HCT116 (cell line): ENCODE data around the gene RUFY4. TPM values are rescaled to one million over a fixed set of nuclear protein-coding genes. Genes with fewer than 3 reads are reported as not detected.

Experiments used
- ATAC-seq: fragments of 200-7000 bp; cut with Tn5 transposase; 2 replicates; pipeline ENCODE4 v1.9.1; 2020; ENCODE audit warnings: mild to moderate bottlenecking, moderate library complexity
- BruUV-seq: library from RNA; stranded (reverse); fragments of 400-500 nt; replicated peaks from 2 replicates; lab custom pipeline; 2021; lab: Mats Ljungman, UMichigan
- CTCF ChIA-PET: fragments of 300-600 bp; sonication (Branson Sonifier 250); formaldehyde crosslinking; loops from one replicate; lab custom pipeline; 2021; ENCODE audit warnings: antibody characterized with exemption; lab: Charles Lee
- POLR2A ChIA-PET: fragments of 300-600, 350-600 bp; sonication (Branson Sonifier 250); formaldehyde crosslinking; loops from one replicate; lab custom pipeline; 2021; ENCODE audit warnings: antibody characterized with exemption; lab: Charles Lee
- RAD21 ChIA-PET, 2 experiments: fragments of 300-600 bp; sonication (Branson Sonifier 250); formaldehyde crosslinking; loops; one replicate each; lab custom pipeline; 2023; ENCODE audit warnings: low total read pairs in 2 of 2; ENCODE audit not compliant: uncharacterized antibody in 2 of 2, unreplicated experiment in 2 of 2, low non-redundant PET in 1 of 2; lab: Charles Lee
- DNase-seq: peaks from one replicate; pipeline ENCODE4 v3.0.0-alpha.2; 2010; ENCODE audit warnings: low read depth, low spot score
- H2AFZ ChIP-seq: fragments of 200-600 bp; shearing (Covaris generic), sonication (generic); 2 replicates; pipeline ENCODE4 v1.6.1; 2017; ENCODE audit warnings: low read depth, mixed run types, mixed read lengths, antibody characterized with exemption, low read length; ENCODE audit not compliant: poor library complexity, severe bottlenecking
- H3K27ac ChIP-seq: 2 replicates; pipeline ENCODE4 v1.5.1; 2012; ENCODE audit warnings: low read depth, low read length
- H3K27me3 ChIP-seq: fragments of 200-600 bp; sonication (generic); 2 replicates; pipeline ENCODE4 v1.6.1; 2016; ENCODE audit warnings: mixed run types, low read length, mixed read lengths; ENCODE audit not compliant: insufficient read depth
- H3K36me3 ChIP-seq, 2 experiments: fragments of 200-500 bp in 1 of 2; fragments of 200-600 bp in 1 of 2; sonication (Bioruptor generic) in 1 of 2; sonication (generic) in 1 of 2; 2 replicates each; pipeline versions ENCODE4 v1.5.1 to v1.6.1; 2014 to 2016; ENCODE audit warnings: low read length in 2 of 2, inconsistent platforms in 1 of 2, mixed read lengths in 1 of 2, mixed run types in 1 of 2; ENCODE audit not compliant: insufficient read depth in 2 of 2, control insufficient read depth in 1 of 2
- H3K4me1 ChIP-seq, 2 experiments: fragments of 200-600 bp in 1 of 2; sonication (generic) in 1 of 2; 2 replicates each; pipeline versions ENCODE4 v1.5.1 to v1.6.1; 2012 to 2017; ENCODE audit warnings: low read length in 2 of 2, inconsistent platforms in 1 of 2, mild to moderate bottlenecking in 1 of 2, mixed read lengths in 1 of 2, mixed run types in 1 of 2, moderate library complexity in 1 of 2; ENCODE audit not compliant: insufficient read depth in 2 of 2, control insufficient read depth in 1 of 2
- H3K4me2 ChIP-seq: fragments of 200-600 bp; sonication (generic); 2 replicates; pipeline ENCODE4 v1.6.1; 2017; ENCODE audit warnings: mixed run types, low read length, mixed read lengths
- H3K4me3 ChIP-seq, 2 experiments: fragments of 200-600 bp in 1 of 2; sonication (generic) in 1 of 2; replicated peaks in 1 of 2; 2 replicates each; pipeline ENCODE4 v1.5.1; 2011 to 2016; ENCODE audit warnings: low read length in 2 of 2, control low read depth in 1 of 2, low read depth in 1 of 2, mild to moderate bottlenecking in 1 of 2, mixed read lengths in 1 of 2, mixed run types in 1 of 2
- H3K79me2 ChIP-seq: fragments of 200-600 bp; sonication (generic); 2 replicates; pipeline ENCODE4 v1.6.1; 2017; ENCODE audit warnings: mild to moderate bottlenecking, mixed run types, low read length, moderate library complexity, mixed read lengths; ENCODE audit not compliant: insufficient read depth
- H3K9ac ChIP-seq: fragments of 200-600 bp; sonication (generic); 2 replicates; pipeline ENCODE4 v1.6.1; 2016; ENCODE audit warnings: low read length, mixed read lengths
- H3K9me2 ChIP-seq: fragments of 200-600 bp; sonication (generic), shearing (Covaris generic); 2 replicates; pipeline ENCODE4 v1.6.1; 2017; ENCODE audit warnings: mixed run types, mild to moderate bottlenecking, moderate library complexity; ENCODE audit not compliant: insufficient read depth
- H3K9me3 ChIP-seq, 2 experiments: fragments of 200-500 bp in 1 of 2; fragments of 200-600 bp in 1 of 2; sonication (Bioruptor generic) in 1 of 2; sonication (generic) in 1 of 2; 2 replicates each; pipeline ENCODE4 v1.6.1; 2014 to 2017; ENCODE audit warnings: low read length in 2 of 2, mixed read lengths in 2 of 2, inconsistent platforms in 1 of 2, low read depth in 1 of 2, mild to moderate bottlenecking in 1 of 2, mixed run types in 1 of 2, moderate library complexity in 1 of 2; ENCODE audit not compliant: control insufficient read depth in 1 of 2, insufficient read depth in 1 of 2
- H4K20me1 ChIP-seq: fragments of 200-600 bp; sonication (generic), shearing (Covaris generic); 2 replicates; pipeline ENCODE4 v1.6.1; 2017; ENCODE audit warnings: mixed run types, mild to moderate bottlenecking, moderate library complexity; ENCODE audit not compliant: insufficient read depth
- ATF3 ChIP-seq: IDR thresholded peaks from 2 replicates; pipeline ENCODE4 v1.6.1; 2012
- CBX3 ChIP-seq: IDR thresholded peaks from 2 replicates; pipeline ENCODE4 v1.6.1; 2012; ENCODE audit warnings: low read depth
- CEBPB ChIP-seq: IDR thresholded peaks from 2 replicates; pipeline ENCODE4 v1.6.1; 2012; ENCODE audit warnings: low read depth
- ELF1 ChIP-seq: IDR thresholded peaks from 2 replicates; pipeline ENCODE4 v1.6.1; 2012; ENCODE audit warnings: low read depth, borderline replicate concordance
- FOSL1 ChIP-seq: IDR thresholded peaks from 2 replicates; pipeline ENCODE4 v1.6.1; 2012; ENCODE audit warnings: low read depth
- MAX ChIP-seq: IDR thresholded peaks from 2 replicates; pipeline ENCODE4 v1.6.1; 2012
- POLR2AphosphoS5 ChIP-seq: IDR thresholded peaks from 2 replicates; pipeline ENCODE4 v1.6.1; 2011; ENCODE audit warnings: mild to moderate bottlenecking, low read depth, low read length, moderate library complexity
- RAD21 ChIP-seq: IDR thresholded peaks from 2 replicates; pipeline ENCODE4 v1.6.1; 2012; ENCODE audit warnings: low read depth, mild to moderate bottlenecking
- SIN3A ChIP-seq: IDR thresholded peaks from 2 replicates; pipeline ENCODE4 v1.6.1; 2012; ENCODE audit warnings: low read depth
- ZBTB33 ChIP-seq: IDR thresholded peaks from 2 replicates; pipeline ENCODE4 v1.6.1; 2011; ENCODE audit warnings: mild to moderate bottlenecking, low read length, moderate library complexity; ENCODE audit not compliant: insufficient replicate concordance; ENCODE audit errors: extremely low read depth
- ZFX ChIP-seq: fragments of 450-650 bp; IDR thresholded peaks from 2 replicates; pipeline ENCODE4 v1.6.1; 2017
- ZNF274 ChIP-seq: fragments of 200-500 bp; sonication (Bioruptor generic); IDR thresholded peaks from 2 replicates; pipeline ENCODE4 v1.6.1; 2014; ENCODE audit warnings: mild to moderate bottlenecking, low read depth, low read length, inconsistent platforms
- intact Hi-C: fragments of 100-400 bp; cut with micrococcal nuclease; formaldehyde crosslinking; loops from 2 replicates; pipeline ENCODE4 v1.10.0; 2022
- total RNA-seq: library from RNA; stranded (reverse); gene quantifications from one replicate; pipeline ENCODE4 v1.2.1, GENCODE V29; 2021; ENCODE audit not compliant: unreplicated experiment

Gene RUFY4
- total RNA-seq, 1 experiment from 2014 or later: 0.27 TPM

GRCh38 chr2:218081695-218082094 lies 12.6 kb downstream of the RUFY4 start:
- no peak overlapping the region for H3K4me3 ChIP-seq
- H3K27ac ChIP-seq: no peak overlapping the region
- ChIA-PET RAD21 (no interaction called here), CTCF (interaction anchor here (1.5 kb wide), 1 partner anchor 13 kb away, joined by 5 read pairs; the partner anchor contains the start of gene RUFY4), POLR2A (no interaction called here)
- no peaks in the 10 kb centered on the region for H3K79me2 ChIP-seq
- H3K9me2 ChIP-seq: no peaks in the 10 kb centered on the region
- DNase-seq (no peak), ATAC-seq (no peak)
- intact Hi-C loops: no loop called here
- H3K9ac ChIP-seq: no peak overlapping the region
- no peaks in the 10 kb centered on the region for H3K36me3 ChIP-seq
- no TSS peak for BruUV-seq
- H3K27me3 ChIP-seq: no peaks in the 10 kb centered on the region
- H2AFZ ChIP-seq: no peak overlapping the region
- TF ChIP-seq RAD21: no peak
- no peak for TF ChIP-seq POLR2AphosphoS5
- TF ChIP-seq SIN3A: no peak
- TF ChIP-seq ELF1: no peak
- TF ChIP-seq ATF3: no peak
- no peak for TF ChIP-seq ZFX
- TF ChIP-seq ZBTB33: no peak
- no peak for TF ChIP-seq FOSL1
- TF ChIP-seq CBX3: no peak
- TF ChIP-seq ZNF274: no peak
- TF ChIP-seq CEBPB: no peak
- TF ChIP-seq MAX: no peak
- H4K20me1 ChIP-seq: no peaks in the 10 kb centered on the region
- no peaks in the 10 kb centered on the region for H3K9me3 ChIP-seq
- H3K4me2 ChIP-seq: no peak overlapping the region
- H3K4me1 ChIP-seq: no peaks in the 10 kb centered on the region
